PC-9 (cell line): Measurements from ENCODE around the gene PSG2. TPM values are rescaled to one million over a fixed set of nuclear protein-coding genes. Genes with fewer than 3 reads are reported as not detected.
"Not testable (repeated sequence)": the region's sequence is repeated elsewhere in the genome, so short reads cannot be mapped to it uniquely, and the experiment has no call there.

Source experiments
- BruUV-seq: library from RNA; stranded (reverse); fragments of 400-500 nt; replicated peaks from 2 replicates; lab custom pipeline; 2021; lab: Mats Ljungman, UMichigan
- CTCF ChIA-PET: fragments of 300-600 bp; sonication (Branson Sonifier 250); formaldehyde crosslinking; loops from one replicate; lab custom pipeline; 2022; ENCODE audit warnings: antibody characterized with exemption; lab: Charles Lee
- POLR2A ChIA-PET: fragments of 300-600 bp; sonication (Branson Sonifier 250); formaldehyde crosslinking; loops from one replicate; lab custom pipeline; 2022; ENCODE audit warnings: antibody characterized with exemption; ENCODE audit not compliant: unreplicated experiment; lab: Charles Lee
- DNase-seq, 2 experiments: peaks; one replicate each; pipeline versions ENCODE4 v3.0.0 to v3.0.0-alpha.2; 2015 to 2022; ENCODE audit warnings: mixed read lengths in 1 of 2
- H2AFZ ChIP-seq: fragments of 200-600 bp; sonication (generic); 2 replicates; pipeline ENCODE4 v1.8.1; 2017; ENCODE audit warnings: antibody characterized with exemption
- H3F3A ChIP-seq: fragments of 200-600 bp; sonication (generic); 2 replicates; pipeline ENCODE4 v1.8.1; 2017; ENCODE audit warnings: antibody characterized with exemption, mild to moderate bottlenecking, low read depth; ENCODE audit not compliant: insufficient read depth
- H3K27ac ChIP-seq: fragments of 200-600 bp; sonication (generic); 2 replicates; pipeline ENCODE4 v1.6.1; 2016; ENCODE audit warnings: mixed run types
- H3K27me3 ChIP-seq: fragments of 200-600 bp; sonication (generic); 2 replicates; pipeline ENCODE4 v1.6.1; 2016; ENCODE audit warnings: low read depth, mixed run types; ENCODE audit not compliant: insufficient read depth
- H3K36me3 ChIP-seq: fragments of 200-600 bp; sonication (generic); 2 replicates; pipeline ENCODE4 v1.6.1; 2016; ENCODE audit warnings: low read depth, mixed run types
- H3K4me1 ChIP-seq: fragments of 200-600 bp; sonication (generic); replicated peaks from 2 replicates; pipeline ENCODE4 v1.6.1; 2016; ENCODE audit warnings: mixed run types; ENCODE audit not compliant: insufficient read depth
- H3K4me2 ChIP-seq: fragments of 200-600 bp; sonication (generic); 2 replicates; pipeline ENCODE4 v1.6.1; 2017; ENCODE audit warnings: mixed run types
- H3K4me3 ChIP-seq: fragments of 200-600 bp; sonication (generic); 2 replicates; pipeline ENCODE4 v1.6.1; 2016; ENCODE audit warnings: mixed run types
- H3K79me2 ChIP-seq: fragments of 200-600 bp; sonication (generic); 2 replicates; pipeline ENCODE4 v1.6.1; 2017; ENCODE audit warnings: low read depth, mixed run types
- H3K9me2 ChIP-seq: fragments of 200-600 bp; sonication (generic); 2 replicates; pipeline ENCODE4 v1.8.1; 2017; ENCODE audit warnings: mild to moderate bottlenecking; ENCODE audit not compliant: insufficient read depth
- H3K9me3 ChIP-seq: fragments of 200-600 bp; sonication (generic); 2 replicates; pipeline ENCODE4 v1.8.1; 2016; ENCODE audit warnings: low read depth; ENCODE audit not compliant: insufficient read depth
- H4K20me1 ChIP-seq: fragments of 200-600 bp; sonication (generic); 2 replicates; pipeline ENCODE4 v1.8.1; 2017; ENCODE audit not compliant: insufficient read depth
- EZH2 ChIP-seq: fragments of 200-600 bp; sonication (generic); IDR thresholded peaks from 2 replicates; pipeline ENCODE4 v1.8.0; 2017; ENCODE audit warnings: antibody characterized with exemption, low read depth
- intact Hi-C: fragments of 100-400 bp; cut with micrococcal nuclease; formaldehyde crosslinking; loops from one replicate; pipeline ENCODE4 v1.10.0; 2022; ENCODE audit not compliant: unreplicated experiment
- total RNA-seq: library from RNA; stranded (reverse); gene quantifications from 2 replicates; pipeline ENCODE4 v1.2.3, GENCODE V29; 2021
- TF ChIP-seq, protein P1 (sequence below): fragments of 200-600 bp; sonication (generic); conservative IDR thresholded peaks from 2 replicates; pipeline ENCODE4 v1.6.1; 2017; ENCODE audit warnings: mixed run types, antibody characterized with exemption, mild to moderate bottlenecking, moderate library complexity

PSG2 gene
- total RNA-seq, 1 experiment from 2014 or later: not detected

DNA sequence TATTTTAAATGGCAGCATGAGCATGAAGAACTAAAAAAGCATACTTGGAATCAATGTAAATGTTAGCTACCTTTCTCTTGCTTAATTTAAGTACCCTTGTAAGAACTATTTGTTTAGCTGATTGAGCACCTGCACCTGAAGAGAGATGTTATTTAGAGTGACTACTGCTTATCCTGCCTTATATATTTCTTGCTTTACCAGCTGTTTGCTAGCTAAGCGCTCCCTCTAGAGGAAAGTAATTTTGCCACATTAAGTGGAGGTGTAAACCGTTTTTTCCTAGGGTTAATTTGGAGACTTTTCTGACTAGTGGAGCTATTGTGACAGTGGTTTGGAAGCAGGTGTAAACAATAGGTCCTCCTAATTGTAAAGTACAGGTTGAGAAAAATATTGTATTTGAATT, 19.4 kb upstream of the PSG2 start:
- no peaks in the 10 kb centered on the region for H3K36me3 ChIP-seq
- no TSS peak for BruUV-seq
- no peak overlapping the region for H3K27ac ChIP-seq
- no peaks in the 10 kb centered on the region for H3K79me2 ChIP-seq
- no peaks in the 10 kb centered on the region for H4K20me1 ChIP-seq
- TF ChIP-seq, protein P1, sequence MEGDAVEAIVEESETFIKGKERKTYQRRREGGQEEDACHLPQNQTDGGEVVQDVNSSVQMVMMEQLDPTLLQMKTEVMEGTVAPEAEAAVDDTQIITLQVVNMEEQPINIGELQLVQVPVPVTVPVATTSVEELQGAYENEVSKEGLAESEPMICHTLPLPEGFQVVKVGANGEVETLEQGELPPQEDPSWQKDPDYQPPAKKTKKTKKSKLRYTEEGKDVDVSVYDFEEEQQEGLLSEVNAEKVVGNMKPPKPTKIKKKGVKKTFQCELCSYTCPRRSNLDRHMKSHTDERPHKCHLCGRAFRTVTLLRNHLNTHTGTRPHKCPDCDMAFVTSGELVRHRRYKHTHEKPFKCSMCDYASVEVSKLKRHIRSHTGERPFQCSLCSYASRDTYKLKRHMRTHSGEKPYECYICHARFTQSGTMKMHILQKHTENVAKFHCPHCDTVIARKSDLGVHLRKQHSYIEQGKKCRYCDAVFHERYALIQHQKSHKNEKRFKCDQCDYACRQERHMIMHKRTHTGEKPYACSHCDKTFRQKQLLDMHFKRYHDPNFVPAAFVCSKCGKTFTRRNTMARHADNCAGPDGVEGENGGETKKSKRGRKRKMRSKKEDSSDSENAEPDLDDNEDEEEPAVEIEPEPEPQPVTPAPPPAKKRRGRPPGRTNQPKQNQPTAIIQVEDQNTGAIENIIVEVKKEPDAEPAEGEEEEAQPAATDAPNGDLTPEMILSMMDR: peak; percentile 38; the same call in 1 of the 2 replicates
- TF ChIP-seq EZH2: no peak
- no peak for DNase-seq
- POLR2A ChIA-PET: no interaction called here
- no peaks in the 10 kb centered on the region for H3K27me3 ChIP-seq
- no peaks in the 10 kb centered on the region for H3K4me1 ChIP-seq
- peaks cover 7% of the 10 kb centered on the region; the same call in 1 of the 2 replicates for H3K9me3 ChIP-seq
- H3K4me2 ChIP-seq: no peak overlapping the region
- H3K9me2 ChIP-seq: no peaks in the 10 kb centered on the region
- no peak overlapping the region for H2AFZ ChIP-seq
- CTCF ChIA-PET: no interaction called here
- no peak overlapping the region for H3K4me3 ChIP-seq
- H3F3A ChIP-seq: no peaks in the 10 kb centered on the region
- intact Hi-C loops: loop anchor here (10.0 kb wide), 1 partner anchor 333 kb away; no protein-coding TSS in a partner anchor

DNA sequence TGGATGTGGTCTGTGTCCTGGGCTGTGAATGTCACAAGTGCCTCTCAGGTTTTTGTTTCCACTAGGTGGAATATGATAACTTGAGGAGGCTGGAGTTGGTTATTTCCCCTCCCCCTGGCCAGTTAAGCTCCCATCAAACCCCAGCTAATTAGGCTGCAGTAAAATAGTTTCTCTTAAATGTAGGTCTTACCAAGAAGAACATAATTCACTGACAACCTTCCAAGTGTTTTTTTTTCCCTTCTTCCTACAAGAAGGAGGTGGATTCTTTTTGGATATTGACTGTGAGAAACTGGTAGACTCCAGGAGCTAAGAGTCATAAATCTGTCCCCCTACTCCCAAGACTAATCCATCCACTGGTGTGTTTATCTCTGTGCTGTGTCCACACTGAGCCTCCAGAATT, 15.9 kb upstream of the PSG2 start:
- H3K27me3 ChIP-seq, H2AFZ ChIP-seq, H4K20me1 ChIP-seq, BruUV-seq, H3K9me3 ChIP-seq, H3K4me1 ChIP-seq, POLR2A ChIA-PET, H3K79me2 ChIP-seq, DNase-seq, H3F3A ChIP-seq, H3K4me3 ChIP-seq, H3K36me3 ChIP-seq, H3K27ac ChIP-seq, CTCF ChIA-PET, H3K9me2 ChIP-seq, H3K4me2 ChIP-seq, intact Hi-C loops: not testable (repeated sequence)

DNA sequence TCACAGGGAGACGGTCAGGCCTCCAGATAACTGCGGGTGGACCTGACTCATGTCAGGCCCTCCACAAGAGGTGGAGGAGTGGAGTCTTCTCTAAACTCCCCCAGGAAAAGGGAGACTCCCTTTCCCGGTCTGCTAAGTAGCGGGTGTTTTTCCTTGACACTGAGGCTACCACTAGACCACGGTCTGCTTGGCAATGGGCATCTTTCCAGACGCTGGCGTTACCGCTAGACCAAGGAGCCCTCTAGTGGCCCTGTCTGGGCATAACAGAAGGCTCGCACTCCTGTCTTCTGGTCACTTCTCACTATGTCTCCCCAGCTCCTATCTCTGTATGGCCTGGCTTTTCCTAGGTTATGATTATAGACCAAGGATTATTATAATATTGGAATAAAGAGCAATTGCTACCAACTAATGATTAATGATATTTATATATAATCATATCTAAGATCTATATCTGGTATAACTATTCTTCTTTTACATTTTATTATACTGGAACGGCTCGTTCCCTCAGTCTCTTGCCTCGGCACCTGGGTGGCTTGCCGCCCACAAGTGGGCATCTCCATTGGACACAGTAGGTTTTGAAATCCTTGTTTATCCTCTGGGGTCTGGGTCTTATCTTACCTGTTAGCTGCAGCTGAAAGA, 5.3 kb upstream of the PSG2 start:
- H4K20me1 ChIP-seq, H3K4me1 ChIP-seq, CTCF ChIA-PET, POLR2A ChIA-PET, H3K4me2 ChIP-seq, H3K79me2 ChIP-seq, H2AFZ ChIP-seq, H3K9me2 ChIP-seq, H3K9me3 ChIP-seq, H3F3A ChIP-seq, H3K27ac ChIP-seq, H3K4me3 ChIP-seq, H3K36me3 ChIP-seq, BruUV-seq, H3K27me3 ChIP-seq: not testable (repeated sequence)
- peak; percentile 39 to 67 for DNase-seq
- intact Hi-C loops: loop anchor here (5.0 kb wide), 1 partner anchor 156 kb away; no protein-coding TSS in a partner anchor
- TF ChIP-seq, protein P1: peak; percentile 84

DNA sequence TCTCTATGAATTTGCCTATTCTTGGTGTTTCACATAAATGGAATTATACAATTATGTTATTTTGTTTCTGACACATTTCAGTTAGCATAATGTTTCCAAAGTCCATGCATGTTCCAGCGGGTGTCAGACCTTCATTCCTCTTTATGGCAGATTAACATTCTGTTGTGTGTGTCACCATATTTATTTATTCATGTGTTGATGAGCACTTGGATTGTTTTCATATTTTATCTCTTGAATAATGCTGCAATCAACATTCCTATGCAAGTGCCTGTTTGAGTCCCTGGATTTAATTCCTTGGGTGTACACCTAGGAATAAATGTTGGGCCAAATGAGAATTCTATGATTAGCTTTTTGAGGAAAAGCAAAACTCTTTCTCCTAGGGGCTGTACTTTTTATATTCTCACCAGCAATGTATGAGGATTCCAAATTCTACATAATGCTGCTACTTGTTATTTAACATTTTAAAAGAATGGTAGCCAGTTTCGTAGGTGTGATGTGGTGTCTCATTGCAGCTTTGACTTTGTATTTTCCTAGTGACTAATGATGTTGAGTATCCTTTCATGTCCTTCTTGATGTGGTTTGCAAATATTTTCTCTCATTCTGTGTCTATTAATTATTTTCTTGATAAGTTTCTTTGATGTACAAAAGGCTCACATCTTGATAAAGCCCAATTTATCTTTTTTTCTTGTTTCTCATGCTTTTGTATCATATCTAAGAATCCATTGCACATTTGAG, 3.5 kb upstream of the PSG2 start:
- DNase-seq, H3K79me2 ChIP-seq, H2AFZ ChIP-seq, CTCF ChIA-PET, H3K4me3 ChIP-seq, POLR2A ChIA-PET, H3K27me3 ChIP-seq, H3F3A ChIP-seq, H3K27ac ChIP-seq, H4K20me1 ChIP-seq, H3K36me3 ChIP-seq, H3K9me2 ChIP-seq, H3K4me2 ChIP-seq, H3K4me1 ChIP-seq, H3K9me3 ChIP-seq, BruUV-seq: not testable (repeated sequence)
- intact Hi-C loops: loop anchor here (5.0 kb wide), 1 partner anchor 154 kb away; no protein-coding TSS in a partner anchor
